GM23338 (cell line): ENCODE data around the gene UQCRH.

Experiments used
- CTCF ChIP-seq, 2 experiments: fragments of 200-600 bp in 1 of 2; sonication (generic) in 1 of 2; conservative IDR thresholded peaks; 2 replicates each; pipeline versions ENCODE4 v1.5.1 to v1.6.1; 2016 to 2017; ENCODE audit warnings: antibody characterized with exemption in 2 of 2, low read depth in 2 of 2, mild to moderate bottlenecking in 2 of 2, moderate library complexity in 1 of 2
- EZH2phosphoT487 ChIP-seq: fragments of 200-600 bp; sonication (generic); IDR thresholded peaks from one replicate; pipeline ENCODE4 v1.8.1; 2018; ENCODE audit warnings: antibody characterized with exemption; ENCODE audit not compliant: unreplicated experiment

- TF ChIP-seq CTCF (conservative IDR thresholded peaks at IDR 0.05; ENCODE audit: low read depth in 2 of 2) (no peak), EZH2phosphoT487 (no peak)
These were observed 47.0 kb upstream of the UQCRH start for GRCh38 chr1:46256523-46256922.
